GM12878 (cell line): ENCODE results near the gene ZNF512.

Experiments used
- BMI1 ChIP-seq: fragments of 450-650 bp; IDR thresholded peaks from 2 replicates; pipeline ENCODE4 v1.6.1; 2016; ENCODE audit warnings: mild to moderate bottlenecking, moderate library complexity, borderline replicate concordance
- DPF2 ChIP-seq: fragments of 450-650 bp; IDR thresholded peaks from 2 replicates; pipeline ENCODE4 v1.6.1; 2017; ENCODE audit warnings: mild to moderate bottlenecking
- HDAC2 ChIP-seq: fragments of 200-600 bp; sonication (generic); IDR thresholded peaks from 2 replicates; pipeline ENCODE4 v1.6.1; 2017
- MTA2 ChIP-seq: fragments of 450-650 bp; IDR thresholded peaks from 2 replicates; pipeline ENCODE4 v1.6.1; 2016; ENCODE audit warnings: low read depth, mild to moderate bottlenecking, moderate library complexity
- POLR2A ChIP-seq: IDR thresholded peaks from 2 replicates; pipeline ENCODE4 v1.6.1; 2011; ENCODE audit warnings: low read depth, mild to moderate bottlenecking, low read length
- RAD21 ChIP-seq: IDR thresholded peaks from 2 replicates; pipeline ENCODE4 v1.6.1; 2011; ENCODE audit warnings: mild to moderate bottlenecking, low read depth, low read length, moderate library complexity; ENCODE audit not compliant: insufficient read depth
- STAT1 ChIP-seq: fragments of 450-650 bp; conservative IDR thresholded peaks from 2 replicates; pipeline ENCODE4 v1.6.1; 2014; ENCODE audit warnings: antibody characterized with exemption, mild to moderate bottlenecking
- STAT3 ChIP-seq: IDR thresholded peaks from 2 replicates; pipeline ENCODE4 v1.6.1; 2011; ENCODE audit warnings: low read depth, low read length, improper control_type of control experiment
- ZNF24 ChIP-seq: fragments of 450-650 bp; IDR thresholded peaks from 2 replicates; pipeline ENCODE4 v1.6.1; 2017; ENCODE audit warnings: antibody characterized with exemption, mild to moderate bottlenecking
- ZSCAN29 ChIP-seq: fragments of 450-650 bp; IDR thresholded peaks from 2 replicates; pipeline ENCODE4 v1.6.1; 2017; ENCODE audit warnings: mild to moderate bottlenecking, moderate library complexity
- TF ChIP-seq, protein P1 (sequence below), 3 experiments: IDR thresholded peaks in 2 of 3; conservative IDR thresholded peaks in 1 of 3; 2 replicates each; pipeline ENCODE4 v1.5.1; 2011; ENCODE audit warnings: low read depth in 3 of 3, low read length in 3 of 3, mild to moderate bottlenecking in 3 of 3, control low read depth in 2 of 3, moderate library complexity in 2 of 3, inconsistent platforms in 1 of 3, mixed read lengths in 1 of 3; ENCODE audit not compliant: control insufficient read depth in 2 of 3, insufficient read depth in 1 of 3; ENCODE audit errors: extremely low read depth in 1 of 3
- TF ChIP-seq, protein P2 (sequence below): fragments of 450-650 bp; IDR thresholded peaks from 2 replicates; pipeline ENCODE4 v1.6.1; 2016; ENCODE audit warnings: mild to moderate bottlenecking
- TF ChIP-seq, protein P3 (sequence below): fragments of 150-350 bp; IDR thresholded peaks from 2 replicates; pipeline ENCODE4 v1.6.1; 2016; ENCODE audit warnings: low read depth, low read length

DNA sequence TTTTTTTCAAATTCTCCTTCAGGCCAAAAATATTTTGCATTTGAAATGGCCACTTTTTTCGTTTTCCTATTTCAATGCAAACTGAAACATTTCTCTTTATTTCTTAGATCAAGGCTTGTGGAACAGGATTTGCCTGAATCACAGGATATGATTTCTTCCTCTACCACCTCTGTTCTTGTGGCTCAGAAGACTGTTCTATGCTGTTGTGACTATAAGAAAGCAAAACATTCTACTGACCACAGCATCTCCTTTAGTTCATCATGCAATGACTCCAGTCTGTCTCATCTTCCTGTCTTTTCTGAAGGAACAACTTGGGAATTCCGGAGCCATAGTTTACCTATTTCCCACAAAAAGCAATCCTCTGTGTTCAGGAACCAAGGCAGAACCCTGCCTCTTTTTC, 16.2 kb upstream of the ZNF512 start:
- TF ChIP-seq BMI1 (no peak), MTA2 (no peak), ZNF24 (no peak), RAD21 (no peak), STAT3 (no peak), STAT1 (no peak), HDAC2 (no peak), ZSCAN29 (no peak), DPF2 (no peak), POLR2A (no peak)
- TF ChIP-seq, protein P1, sequence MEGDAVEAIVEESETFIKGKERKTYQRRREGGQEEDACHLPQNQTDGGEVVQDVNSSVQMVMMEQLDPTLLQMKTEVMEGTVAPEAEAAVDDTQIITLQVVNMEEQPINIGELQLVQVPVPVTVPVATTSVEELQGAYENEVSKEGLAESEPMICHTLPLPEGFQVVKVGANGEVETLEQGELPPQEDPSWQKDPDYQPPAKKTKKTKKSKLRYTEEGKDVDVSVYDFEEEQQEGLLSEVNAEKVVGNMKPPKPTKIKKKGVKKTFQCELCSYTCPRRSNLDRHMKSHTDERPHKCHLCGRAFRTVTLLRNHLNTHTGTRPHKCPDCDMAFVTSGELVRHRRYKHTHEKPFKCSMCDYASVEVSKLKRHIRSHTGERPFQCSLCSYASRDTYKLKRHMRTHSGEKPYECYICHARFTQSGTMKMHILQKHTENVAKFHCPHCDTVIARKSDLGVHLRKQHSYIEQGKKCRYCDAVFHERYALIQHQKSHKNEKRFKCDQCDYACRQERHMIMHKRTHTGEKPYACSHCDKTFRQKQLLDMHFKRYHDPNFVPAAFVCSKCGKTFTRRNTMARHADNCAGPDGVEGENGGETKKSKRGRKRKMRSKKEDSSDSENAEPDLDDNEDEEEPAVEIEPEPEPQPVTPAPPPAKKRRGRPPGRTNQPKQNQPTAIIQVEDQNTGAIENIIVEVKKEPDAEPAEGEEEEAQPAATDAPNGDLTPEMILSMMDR (IDR thresholded peaks at IDR 0.05 in 2 of 3, conservative IDR thresholded peaks at IDR 0.05 in 1 of 3; ENCODE audit: control insufficient read depth in 2 of 3, extremely low read depth in 1 of 3, insufficient read depth in 1 of 3, low read depth in 3 of 3, low read length in 3 of 3) = no peak
- TF ChIP-seq, protein P2, sequence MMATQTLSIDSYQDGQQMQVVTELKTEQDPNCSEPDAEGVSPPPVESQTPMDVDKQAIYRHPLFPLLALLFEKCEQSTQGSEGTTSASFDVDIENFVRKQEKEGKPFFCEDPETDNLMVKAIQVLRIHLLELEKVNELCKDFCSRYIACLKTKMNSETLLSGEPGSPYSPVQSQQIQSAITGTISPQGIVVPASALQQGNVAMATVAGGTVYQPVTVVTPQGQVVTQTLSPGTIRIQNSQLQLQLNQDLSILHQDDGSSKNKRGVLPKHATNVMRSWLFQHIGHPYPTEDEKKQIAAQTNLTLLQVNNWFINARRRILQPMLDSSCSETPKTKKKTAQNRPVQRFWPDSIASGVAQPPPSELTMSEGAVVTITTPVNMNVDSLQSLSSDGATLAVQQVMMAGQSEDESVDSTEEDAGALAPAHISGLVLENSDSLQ = no peak
- TF ChIP-seq, protein P3, sequence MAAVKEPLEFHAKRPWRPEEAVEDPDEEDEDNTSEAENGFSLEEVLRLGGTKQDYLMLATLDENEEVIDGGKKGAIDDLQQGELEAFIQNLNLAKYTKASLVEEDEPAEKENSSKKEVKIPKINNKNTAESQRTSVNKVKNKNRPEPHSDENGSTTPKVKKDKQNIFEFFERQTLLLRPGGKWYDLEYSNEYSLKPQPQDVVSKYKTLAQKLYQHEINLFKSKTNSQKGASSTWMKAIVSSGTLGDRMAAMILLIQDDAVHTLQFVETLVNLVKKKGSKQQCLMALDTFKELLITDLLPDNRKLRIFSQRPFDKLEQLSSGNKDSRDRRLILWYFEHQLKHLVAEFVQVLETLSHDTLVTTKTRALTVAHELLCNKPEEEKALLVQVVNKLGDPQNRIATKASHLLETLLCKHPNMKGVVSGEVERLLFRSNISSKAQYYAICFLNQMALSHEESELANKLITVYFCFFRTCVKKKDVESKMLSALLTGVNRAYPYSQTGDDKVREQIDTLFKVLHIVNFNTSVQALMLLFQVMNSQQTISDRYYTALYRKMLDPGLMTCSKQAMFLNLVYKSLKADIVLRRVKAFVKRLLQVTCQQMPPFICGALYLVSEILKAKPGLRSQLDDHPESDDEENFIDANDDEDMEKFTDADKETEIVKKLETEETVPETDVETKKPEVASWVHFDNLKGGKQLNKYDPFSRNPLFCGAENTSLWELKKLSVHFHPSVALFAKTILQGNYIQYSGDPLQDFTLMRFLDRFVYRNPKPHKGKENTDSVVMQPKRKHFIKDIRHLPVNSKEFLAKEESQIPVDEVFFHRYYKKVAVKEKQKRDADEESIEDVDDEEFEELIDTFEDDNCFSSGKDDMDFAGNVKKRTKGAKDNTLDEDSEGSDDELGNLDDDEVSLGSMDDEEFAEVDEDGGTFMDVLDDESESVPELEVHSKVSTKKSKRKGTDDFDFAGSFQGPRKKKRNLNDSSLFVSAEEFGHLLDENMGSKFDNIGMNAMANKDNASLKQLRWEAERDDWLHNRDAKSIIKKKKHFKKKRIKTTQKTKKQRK = no peak
